AG10803 (cell line): ENCODE measurements around the gene ARHGAP20.

ENCODE experiments used
- DNase-seq: peaks from one replicate; pipeline ENCODE4 v3.0.0; 2010; ENCODE audit warnings: low read depth
- H3K4me3 ChIP-seq: 2 replicates; pipeline ENCODE4 v1.5.1; 2011; ENCODE audit warnings: mild to moderate bottlenecking, low read length, control low read depth
- CTCF ChIP-seq: conservative IDR thresholded peaks from 2 replicates; pipeline ENCODE4 v1.5.1; 2011; ENCODE audit warnings: mild to moderate bottlenecking, low read length, control low read depth, inconsistent platforms

The ARHGAP20 gene

GRCh38 chr11:110599207-110599606, 113.0 kb downstream of the ARHGAP20 start:
- H3K4me3 ChIP-seq: no peak overlapping the region
- no peak for DNase-seq
- TF ChIP-seq CTCF: no peak

DNA sequence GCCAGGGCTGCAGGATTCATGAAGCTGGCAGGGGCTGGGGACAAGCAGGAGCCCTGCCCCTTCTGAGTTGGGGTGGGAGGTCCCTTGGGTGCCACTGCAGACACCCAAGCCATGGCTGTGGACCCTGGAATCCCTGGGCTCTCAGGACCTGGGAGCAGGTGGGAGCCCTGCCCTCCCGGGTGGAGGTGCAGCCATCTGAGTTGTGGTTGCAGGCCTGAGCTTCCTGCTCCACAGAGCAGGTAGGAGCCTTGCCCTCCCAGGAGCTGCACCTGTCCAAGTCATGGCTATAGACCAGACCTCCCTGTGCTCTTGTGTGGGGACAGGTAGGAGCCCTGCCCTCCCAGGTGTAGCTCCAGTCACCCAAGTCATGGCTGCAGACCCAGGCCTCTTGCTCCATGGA, 113.5 kb downstream of the ARHGAP20 start:
- no peak overlapping the region for H3K4me3 ChIP-seq
- no peak for TF ChIP-seq CTCF
- no peak for DNase-seq

DNA sequence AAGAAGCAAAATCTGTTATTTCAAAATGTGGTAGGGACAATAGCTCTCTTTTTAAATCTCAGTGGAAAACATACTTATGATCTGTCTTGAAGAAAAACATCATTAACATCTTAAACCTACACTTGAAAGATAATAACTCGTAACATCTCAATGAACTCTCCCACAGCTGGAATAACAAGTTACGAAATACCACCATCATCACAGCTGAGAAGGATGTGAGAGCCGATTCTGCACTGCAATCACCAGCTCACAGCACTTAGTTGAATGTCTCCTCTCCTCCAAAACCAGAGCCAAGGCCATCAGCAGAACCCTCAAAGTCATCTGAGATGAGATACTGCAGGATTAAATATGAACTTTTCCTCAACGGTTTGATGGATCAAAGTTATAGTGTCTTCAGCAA, 124.3 kb downstream of the ARHGAP20 start:
- no peak overlapping the region for H3K4me3 ChIP-seq
- no peak for DNase-seq
- TF ChIP-seq CTCF: no peak

DNA sequence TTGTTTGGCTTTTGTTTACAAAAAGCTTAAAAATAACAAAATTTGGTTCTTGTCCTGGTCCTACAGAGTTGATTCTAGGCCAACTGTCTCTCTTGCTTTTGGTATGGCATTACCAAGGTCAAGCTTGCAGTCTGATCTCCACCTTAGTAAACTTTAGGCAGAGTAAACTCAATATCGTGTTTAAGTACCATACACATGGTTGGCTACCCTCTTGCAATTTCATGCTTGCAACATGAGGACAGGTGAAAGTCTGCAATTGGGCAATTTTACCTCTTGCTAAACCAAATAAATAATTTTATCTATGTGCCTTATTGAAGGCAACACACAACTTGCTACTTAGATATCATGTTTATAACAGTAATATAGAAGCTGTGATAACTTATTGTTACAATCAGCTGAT, 125.1 kb downstream of the ARHGAP20 start:
- no peak for DNase-seq
- no peak overlapping the region for H3K4me3 ChIP-seq
- TF ChIP-seq CTCF: no peak

GRCh38 chr11:110584150-110584549, 128.1 kb downstream of the ARHGAP20 start:
- DNase-seq: no peak
- no peak overlapping the region for H3K4me3 ChIP-seq
- TF ChIP-seq CTCF: no peak

DNA sequence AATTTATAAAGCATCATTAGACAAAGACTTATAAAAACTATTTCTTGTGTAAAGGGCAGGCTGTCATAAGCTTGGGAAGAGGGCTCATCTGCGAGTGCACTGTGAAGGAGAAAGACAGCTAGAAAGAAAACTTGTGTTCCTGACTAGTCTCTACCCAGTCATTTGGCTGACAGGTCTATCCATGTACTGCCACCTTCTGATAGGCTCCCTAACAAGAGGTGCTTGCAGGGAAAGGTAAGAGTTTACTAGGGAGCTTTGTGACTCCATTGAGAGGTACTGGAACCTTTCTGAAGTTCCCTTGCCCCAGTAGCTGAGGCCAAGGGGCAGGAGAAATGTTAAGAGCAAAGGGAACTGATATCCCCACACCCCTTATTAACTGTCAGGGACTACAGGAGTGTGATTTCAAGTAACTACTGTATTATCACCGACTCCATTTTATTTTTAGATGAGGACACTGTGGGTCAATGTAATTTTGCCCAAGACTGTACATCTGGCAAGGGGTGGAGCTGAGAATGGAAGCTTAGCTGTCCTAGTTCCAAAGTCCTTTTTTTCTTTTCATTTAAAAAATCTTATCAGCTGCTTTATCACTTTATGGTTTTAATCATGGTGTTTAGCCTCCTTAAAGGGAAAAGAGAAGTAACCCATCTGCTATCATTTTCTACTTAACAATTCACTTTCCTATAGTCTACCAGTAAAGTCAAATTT, 129.4 kb downstream of the ARHGAP20 start:
- no peak for DNase-seq
- TF ChIP-seq CTCF: no peak
- no peak overlapping the region for H3K4me3 ChIP-seq

DNA sequence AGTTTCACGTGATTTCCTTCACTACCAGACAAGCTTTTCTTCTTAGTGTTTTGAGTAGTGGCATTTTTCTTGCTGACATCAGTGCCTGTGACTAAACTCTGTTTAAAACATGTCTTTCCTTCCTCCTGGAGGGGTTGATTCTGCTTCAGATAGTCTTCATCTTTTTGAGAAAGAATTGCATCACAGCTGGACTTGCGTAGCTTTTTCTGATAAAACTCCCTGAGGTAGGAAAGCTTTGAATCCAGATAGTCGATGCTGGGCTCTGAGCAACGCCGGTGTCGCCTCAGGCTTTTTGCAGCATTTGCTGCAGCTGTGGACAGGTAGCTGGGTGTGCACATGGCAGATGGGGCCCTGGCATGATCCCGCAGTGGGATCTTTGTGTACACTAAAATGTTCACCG, 131.7 kb downstream of the ARHGAP20 start:
- TF ChIP-seq CTCF: no peak
- no peak for DNase-seq
- H3K4me3 ChIP-seq: no peak overlapping the region
